Omental fat pad (tissue), 4 donors: Measurements from ENCODE around the gene PILRB. TPM values are rescaled to one million over a fixed set of nuclear protein-coding genes. Genes with fewer than 3 reads are reported as not detected.

Experiments
- ATAC-seq: fragments of 150-250 bp; one replicate; pipeline ENCODE4 v1.9.1; 2016; ENCODE audit warnings: mild to moderate bottlenecking, moderate library complexity; ENCODE audit not compliant: low FRiP score
- DNase-seq: peaks from one replicate; pipeline ENCODE4 v3.0.0-alpha.2; 2019; ENCODE audit warnings: low spot score
- CTCF ChIP-seq, 3 donors: fragments of 450-650 bp; IDR thresholded peaks; one replicate each; pipeline ENCODE4 v1.5.1; 2016 to 2017; ENCODE audit warnings: antibody characterized with exemption in 3 of 3, mild to moderate bottlenecking in 3 of 3, moderate library complexity in 2 of 3
- total RNA-seq, 4 donors: library from RNA; depleted of rRNA; stranded (reverse); fragments of >200 nt; gene quantifications; one replicate each; pipeline ENCODE4 v1.1.0, GENCODE V29; 2016

Gene PILRB
- total RNA-seq, 4 donors from 2014 or later, result 25.0 to 83.5 (median 36.9) TPM

- TF ChIP-seq CTCF (IDR thresholded peaks at IDR 0.05), result no peak
- ATAC-seq (no peak), DNase-seq (no peak)
Measured at GRCh38 chr7:100366411-100367250, 8.7 kb downstream of the PILRB start.

- no peak for DNase-seq
- no peak for ATAC-seq
- no peak for TF ChIP-seq CTCF (IDR thresholded peaks at IDR 0.05)
Measured at GRCh38 chr7:100367251-100367620, 9.3 kb downstream of the PILRB start.

GRCh38 chr7:100367676-100368613, 10.0 kb downstream of the PILRB start:
- no peak for TF ChIP-seq CTCF (IDR thresholded peaks at IDR 0.05)
- DNase-seq, result no peak
- ATAC-seq, result no peak

- ATAC-seq, result peak; percentile 28
- no peak for TF ChIP-seq CTCF (IDR thresholded peaks at IDR 0.05)
Measured at GRCh38 chr7:100369105-100369504, 11.2 kb downstream of the PILRB start.

GRCh38 chr7:100370303-100370702, 12.4 kb downstream of the PILRB start:
- ATAC-seq, result no peak
- no peak for DNase-seq
- no peak for TF ChIP-seq CTCF (IDR thresholded peaks at IDR 0.05)

More at GRCh38 chr7:100369105-100369504, 11.2 kb downstream of the PILRB start:
- no peak for DNase-seq

- no peak for TF ChIP-seq CTCF (IDR thresholded peaks at IDR 0.05)
- DNase-seq (no peak), ATAC-seq (no peak)
Measured at GRCh38 chr7:100370746-100371145, 12.8 kb downstream of the PILRB start.
